AG09319 (cell line): ENCODE measurements around the gene RDH11.

Experiments
- DNase-seq: peaks from one replicate; pipeline ENCODE4 v3.0.0-alpha.2; 2010; ENCODE audit warnings: low read depth; ENCODE audit errors: extremely low read depth
- CTCF ChIP-seq: IDR thresholded peaks from 2 replicates; pipeline ENCODE4 v1.5.1; 2011; ENCODE audit warnings: low read depth, mild to moderate bottlenecking, inconsistent platforms, low read length, moderate library complexity

The RDH11 gene

DNA sequence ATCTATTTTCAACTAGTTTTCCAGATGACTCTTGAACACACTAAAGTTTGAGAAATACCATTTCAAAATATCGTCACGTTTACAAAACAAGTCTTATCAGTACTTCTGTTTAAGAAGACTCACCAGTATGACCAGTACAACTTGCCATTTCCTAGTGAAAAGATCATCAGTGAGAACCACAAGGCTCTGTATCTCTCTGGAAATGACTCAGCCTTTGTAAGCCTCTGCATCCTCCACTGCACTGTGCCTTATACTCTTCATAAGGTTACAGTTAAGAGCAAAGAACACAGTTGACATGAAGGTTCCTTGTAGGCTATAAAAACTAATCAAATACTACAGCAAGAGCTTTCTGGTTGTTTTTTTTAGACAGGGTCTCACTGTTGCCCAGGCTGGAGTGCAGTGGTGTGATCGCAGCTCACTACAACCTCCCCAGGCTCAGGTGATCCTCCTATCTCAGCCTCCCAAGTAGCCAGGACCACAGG is 15.4 kb downstream of the RDH11 start:
- TF ChIP-seq CTCF = no peak
- DNase-seq = no peak

- DNase-seq = no peak
- TF ChIP-seq CTCF = no peak
Measured at GRCh38 chr14:67679006-67679405, 16.6 kb downstream of the RDH11 start.

DNA sequence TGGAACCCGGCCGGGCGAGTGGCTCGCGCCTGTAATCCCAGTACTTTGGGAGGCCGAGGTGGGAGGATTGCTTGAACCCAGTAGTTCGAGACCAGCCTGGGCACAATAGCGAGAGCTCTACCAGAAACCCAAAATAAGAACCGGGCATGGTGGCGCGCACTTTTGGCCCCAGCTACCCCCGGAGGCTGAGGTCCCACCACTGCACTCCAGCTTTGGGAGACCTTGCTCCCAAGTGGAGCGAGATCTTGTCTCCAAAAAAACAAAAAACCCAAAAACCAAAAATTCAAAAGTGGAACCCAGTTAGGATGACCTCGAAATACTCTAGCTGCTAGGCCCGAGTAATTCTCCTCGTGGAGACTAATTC is 20.4 kb downstream of the RDH11 start:
- no peak for DNase-seq

DNA sequence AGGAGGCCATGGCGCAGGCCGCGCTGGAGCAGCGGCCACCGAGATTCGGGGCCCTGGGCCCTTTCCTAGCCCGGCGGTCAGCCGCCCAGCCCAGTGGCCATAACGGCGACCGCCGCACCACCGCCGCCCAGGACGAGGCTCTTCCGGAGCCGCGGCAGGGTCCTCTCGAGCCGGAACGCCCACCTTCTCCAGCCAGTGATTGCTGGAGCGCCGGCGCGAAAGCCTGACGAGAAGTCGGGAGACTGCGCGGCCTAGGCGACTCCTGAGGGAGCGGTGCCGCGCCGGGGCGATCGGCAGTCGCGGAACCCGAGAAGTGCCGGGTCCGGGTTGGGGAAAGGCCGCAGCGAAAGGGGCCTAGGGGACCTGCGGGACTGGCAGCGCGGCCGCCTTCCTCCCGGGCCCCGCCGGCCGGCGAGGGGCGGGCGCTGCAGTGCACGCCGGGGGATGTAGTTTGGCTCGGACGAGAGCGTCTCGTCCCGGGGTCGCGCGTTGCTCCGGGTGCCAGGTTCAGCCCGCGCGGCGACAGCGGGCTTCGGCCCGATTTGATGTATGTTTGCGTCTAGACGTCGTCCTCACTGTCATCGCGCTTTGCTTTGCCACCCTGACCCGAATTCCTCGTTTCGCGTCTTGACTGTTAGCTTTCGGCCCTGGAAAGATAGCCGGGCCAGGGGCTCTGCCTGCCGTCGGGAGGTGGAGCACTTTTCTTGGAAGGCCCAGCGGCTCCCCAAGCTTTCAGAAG is 20.9 kb downstream of the RDH11 start, which contains the start of gene VTI1B:
VTI1B (minus strand) TSS at position 153 of the 739 bp plus-strand sequence; CDS start at position 10, 143 bp downstream.
- peak; percentile 25 for TF ChIP-seq CTCF

More for the DNA sequence above, 20.4 kb downstream of the RDH11 start:
- TF ChIP-seq CTCF = no peak

DNA sequence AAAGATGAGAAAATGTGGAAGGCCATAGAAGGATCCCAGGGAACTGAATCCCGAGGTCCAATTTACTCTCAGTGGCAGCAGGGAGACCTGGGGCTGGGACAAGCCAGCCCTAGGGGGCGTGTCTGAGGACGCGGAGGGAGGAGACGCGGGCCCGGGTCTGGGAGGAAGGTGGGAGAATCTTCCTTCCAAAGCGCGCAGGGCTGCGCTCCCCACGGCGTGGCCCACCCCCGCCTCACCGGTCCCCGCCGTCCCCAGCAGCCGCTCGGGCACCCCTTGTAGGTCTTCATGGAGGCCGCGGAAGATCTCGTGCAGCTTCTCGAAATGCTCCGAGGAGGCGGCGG is 21.5 kb downstream of the RDH11 start:
- DNase-seq = no peak
- no peak; the same call in 1 of the 2 replicates for TF ChIP-seq CTCF

More for the DNA sequence above, 20.9 kb downstream of the RDH11 start, which contains the start of gene VTI1B:
- DNase-seq = no peak

- TF ChIP-seq CTCF = no peak
Measured at GRCh38 chr14:67673451-67673850, 22.1 kb downstream of the RDH11 start.

DNA sequence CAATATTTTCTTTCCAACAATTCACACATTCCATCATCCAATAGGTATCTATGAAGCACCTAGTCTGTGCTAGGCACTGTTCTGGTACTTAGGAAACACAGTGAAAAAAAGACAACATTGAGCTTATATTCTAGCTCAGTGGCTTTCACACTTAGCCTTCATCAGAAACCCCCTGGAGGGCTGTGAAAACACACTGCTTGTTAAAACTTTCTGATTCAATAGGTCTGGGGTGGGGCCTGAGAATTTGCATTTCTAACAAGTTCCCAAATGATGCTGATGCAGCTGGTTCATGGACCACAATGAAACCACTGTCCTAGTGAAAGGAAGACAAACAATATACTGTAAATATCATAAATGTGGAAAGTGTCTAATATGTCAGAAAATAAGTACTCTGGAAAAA is 27.0 kb downstream of the RDH11 start:
- no peak for DNase-seq
- TF ChIP-seq CTCF = no peak

More at GRCh38 chr14:67673451-67673850, 22.1 kb downstream of the RDH11 start:
- DNase-seq = no peak
